Measurements from ENCODE around the gene HPSE2.

GRCh38 chr10:99010286-99010685 is 225.4 kb downstream of the HPSE2 start:
- TF ChIP-seq ZFP36L2 (CRISPR knock-in tag; IDR thresholded peaks at IDR 0.05) (no peak), ZNF780A (CRISPR knock-in tag; IDR thresholded peaks at IDR 0.05) (no peak), GTF2F1 (IDR thresholded peaks at IDR 0.05; ENCODE audit: low read length) (no peak), MAX (IDR thresholded peaks at IDR 0.05) (no peak), PAX8 (CRISPR knock-in tag; IDR thresholded peaks at IDR 0.05; ENCODE audit: borderline replicate concordance) (no peak), SSRP1 (CRISPR knock-in tag; IDR thresholded peaks at IDR 0.05) (no peak), NCOA1 (CRISPR knock-in tag; IDR thresholded peaks at IDR 0.05) (no peak), EP300 (IDR thresholded peaks at IDR 0.05; ENCODE audit: low read depth in 2 of 2, low read length in 2 of 2) (no peak), EP300 (CRISPR knock-in tag; IDR thresholded peaks at IDR 0.05; ENCODE audit: borderline replicate concordance) (no peak), POLR2AphosphoS5 (IDR thresholded peaks at IDR 0.05; ENCODE audit: low read depth, low read length) (no peak), SP5 (CRISPR knock-in tag; IDR thresholded peaks at IDR 0.05; ENCODE audit: borderline replicate concordance, low read depth) (no peak), RAD21 (CRISPR knock-in tag; IDR thresholded peaks at IDR 0.05) (no peak), SP1 (IDR thresholded peaks at IDR 0.05) (no peak), SP1 (CRISPR knock-in tag; IDR thresholded peaks at IDR 0.05) (no peak)
- TF ChIP-seq, protein P1, sequence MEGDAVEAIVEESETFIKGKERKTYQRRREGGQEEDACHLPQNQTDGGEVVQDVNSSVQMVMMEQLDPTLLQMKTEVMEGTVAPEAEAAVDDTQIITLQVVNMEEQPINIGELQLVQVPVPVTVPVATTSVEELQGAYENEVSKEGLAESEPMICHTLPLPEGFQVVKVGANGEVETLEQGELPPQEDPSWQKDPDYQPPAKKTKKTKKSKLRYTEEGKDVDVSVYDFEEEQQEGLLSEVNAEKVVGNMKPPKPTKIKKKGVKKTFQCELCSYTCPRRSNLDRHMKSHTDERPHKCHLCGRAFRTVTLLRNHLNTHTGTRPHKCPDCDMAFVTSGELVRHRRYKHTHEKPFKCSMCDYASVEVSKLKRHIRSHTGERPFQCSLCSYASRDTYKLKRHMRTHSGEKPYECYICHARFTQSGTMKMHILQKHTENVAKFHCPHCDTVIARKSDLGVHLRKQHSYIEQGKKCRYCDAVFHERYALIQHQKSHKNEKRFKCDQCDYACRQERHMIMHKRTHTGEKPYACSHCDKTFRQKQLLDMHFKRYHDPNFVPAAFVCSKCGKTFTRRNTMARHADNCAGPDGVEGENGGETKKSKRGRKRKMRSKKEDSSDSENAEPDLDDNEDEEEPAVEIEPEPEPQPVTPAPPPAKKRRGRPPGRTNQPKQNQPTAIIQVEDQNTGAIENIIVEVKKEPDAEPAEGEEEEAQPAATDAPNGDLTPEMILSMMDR (CRISPR knock-in tag; IDR thresholded peaks at IDR 0.05), result no peak
